ENCODE measurements around the gene CTRB1. TPM values are rescaled to one million over a fixed set of nuclear protein-coding genes. Genes with fewer than 3 reads are reported as not detected.

The CTRB1 gene
- total and polyA plus RNA-seq, 2 of the 13 experiments (the other 11 are each of a cell fraction or from before 2014, with no cell fraction given): not detected

GRCh38 chr16:75262104-75262799 is 43.5 kb downstream of the CTRB1 start:
- Histone ChIP-seq H3K9me3 (ENCODE audit: low read length) (no peaks in the 10 kb centered on the region), H3K4me2 (ENCODE audit: low read depth, low read length) (peak overlapping the region; percentile 98), H4K20me1 (ENCODE audit: insufficient read depth, low read length) (peaks cover 48% of the 10 kb centered on the region), H3K27me3 (ENCODE audit: control insufficient read depth in 1 of 2, insufficient read depth in 2 of 2, low read length in 2 of 2) (no peaks in the 10 kb centered on the region), H3K79me2 (ENCODE audit: insufficient read depth, low read length) (peaks cover 79% of the 10 kb centered on the region), H3K27ac (ENCODE audit: extremely low read length, insufficient read depth, low read length) (peak overlapping the region; percentile 61), H2AFZ (ENCODE audit: low read length) (no peak overlapping the region), H3K4me1 (ENCODE audit: insufficient read depth, low read length) (peaks cover 76% of the 10 kb centered on the region), H3K9ac (ENCODE audit: insufficient read depth, low read depth, low read length) (peak overlapping the region; percentile 96), H3K36me3 (replicated peaks in 1 of 2; ENCODE audit: control insufficient read depth in 1 of 2, insufficient read depth in 2 of 2, low read length in 2 of 2) (peaks cover 4 to 5% of the 10 kb centered on the region in 2 experiments; a peak in 1 of 5 replicates), H3K4me3 (replicated peaks in 1 of 3; ENCODE audit: insufficient read depth in 1 of 3, low read depth in 2 of 3, low read length in 3 of 3) (peak overlapping the region in 2 of 3 experiments; percentile 21 to 96; a peak in 4 of 6 replicates)
- in situ Hi-C loops (cut with HindIII; ENCODE audit: extremely low pct_ligation_motif_present, low pct_unique_long_range_greater_than_20kb): no loop called here
- no TSS peak for BruUV-seq (replicated peaks)
- intact Hi-C loops (cut with micrococcal nuclease; ENCODE audit: unreplicated experiment): loop anchor here (1.0 to 5.0 kb wide), 3 partner anchors 23 to 200 kb away; partner anchors contain the start of gene TMEM170A
- DNase-seq (ENCODE audit: low spot score): peak; percentile 89
- peak; percentile 90 for FAIRE-seq
- WGBS (ENCODE audit: low lambda C conversion rate): 21% methylated on average over 8 of the region's 14 CpGs
- ATAC-seq: peak; percentile 84
- ChIA-PET POLR2A (interaction anchor here (0.8 to 9.3 kb wide), 10 partner anchors 10 to 172 kb away, joined by 3 to 151 read pairs (median 10); partner anchors contain the start of genes BCAR1 and CFDP1), CTCF (ENCODE audit: low intra/inter-chr PET ratio, low total read pairs) (no interaction called here)
- TF ChIP-seq ONECUT2 (CRISPR knock-in tag; IDR thresholded peaks at IDR 0.05) (no peak), NFE2L2 (IDR thresholded peaks at IDR 0.05; ENCODE audit: low read length) (no peak), ZNF354B (CRISPR knock-in tag; IDR thresholded peaks at IDR 0.05) (no peak), ZBTB44 (CRISPR knock-in tag; IDR thresholded peaks at IDR 0.05) (no peak), ZNF17 (CRISPR knock-in tag; IDR thresholded peaks at IDR 0.05) (no peak), ATAD3A (CRISPR knock-in tag; IDR thresholded peaks at IDR 0.05) (no peak), THAP8 (CRISPR knock-in tag; IDR thresholded peaks at IDR 0.05; ENCODE audit: borderline replicate concordance) (no peak), ZBTB46 (CRISPR knock-in tag; IDR thresholded peaks at IDR 0.05; ENCODE audit: borderline replicate concordance) (0 out of 2 replicates have a peak, but pooled peaks have one; percentile 53), KAT2B (IDR thresholded peaks at IDR 0.05; ENCODE audit: borderline replicate concordance, low read depth, low read length) (no peak), ZNF614 (CRISPR knock-in tag; IDR thresholded peaks at IDR 0.05; ENCODE audit: borderline replicate concordance) (peak; percentile 84; the same call in 1 of the 2 replicates), PCBP2 (optimal IDR thresholded peaks at IDR 0.05; ENCODE audit: low read depth, low read length, poor library complexity, severe bottlenecking) (no peak), EEA1 (CRISPR knock-in tag; IDR thresholded peaks at IDR 0.05; ENCODE audit: borderline replicate concordance) (no peak), MTF2 (CRISPR knock-in tag; IDR thresholded peaks at IDR 0.05; ENCODE audit: borderline replicate concordance) (no peak), SALL1 (CRISPR knock-in tag; IDR thresholded peaks at IDR 0.05) (peak; percentile 97), ZFP36L1 (CRISPR knock-in tag; IDR thresholded peaks at IDR 0.05) (0 out of 2 replicates have a peak, but pooled peaks have one; percentile 78), XRCC5 (optimal IDR thresholded peaks at IDR 0.05; ENCODE audit: low read length) (peak; percentile 81), POLR2G (IDR thresholded peaks at IDR 0.05; ENCODE audit: low read depth, low read length) (no peak; the same call in 1 of the 2 replicates), GMEB1 (CRISPR knock-in tag; IDR thresholded peaks at IDR 0.05; ENCODE audit: borderline replicate concordance) (no peak; the same call in 1 of the 2 replicates)
